Fibroblast of lung (primary cell): ENCODE results near the gene FOXB2. TPM values are rescaled to one million over a fixed set of nuclear protein-coding genes. Genes with fewer than 3 reads are reported as not detected.

Experiments
- DNase-seq, 2 donors: peaks; one replicate each; pipeline versions ENCODE4 v3.0.0 to v3.0.0-alpha.2; 2010; ENCODE audit warnings: low read depth in 2 of 2
- H2AFZ ChIP-seq: 2 replicates; pipeline ENCODE4 v1.5.1; 2012; ENCODE audit warnings: low read length, control low read depth, inconsistent platforms
- H3K27ac ChIP-seq: 2 replicates; pipeline ENCODE4 v1.5.1; 2011; ENCODE audit warnings: low read length, control low read depth; ENCODE audit not compliant: insufficient read depth
- H3K27me3 ChIP-seq: 2 replicates; pipeline ENCODE4 v1.5.1; 2011; ENCODE audit warnings: mild to moderate bottlenecking, low read length; ENCODE audit not compliant: control insufficient read depth, insufficient read depth
- H3K36me3 ChIP-seq: 2 replicates; pipeline ENCODE4 v1.5.1; 2011; ENCODE audit warnings: low read length; ENCODE audit not compliant: control insufficient read depth, insufficient read depth
- H3K4me1 ChIP-seq: 2 replicates; pipeline ENCODE4 v1.5.1; 2011; ENCODE audit warnings: low read length; ENCODE audit not compliant: control insufficient read depth, insufficient read depth; ENCODE audit errors: extremely low read depth
- H3K4me2 ChIP-seq: 2 replicates; pipeline ENCODE4 v1.5.1; 2011; ENCODE audit warnings: low read length, control low read depth; ENCODE audit not compliant: insufficient read depth; ENCODE audit errors: extremely low read depth
- H3K4me3 ChIP-seq, 4 experiments: fragments of 200-600 bp in 1 of 4; sonication (generic) in 1 of 4; replicated peaks in 1 of 4; 2 replicates each; pipeline ENCODE4 v1.5.1; 2011 to 2016; ENCODE audit warnings: low read length in 4 of 4, low read depth in 3 of 4, mild to moderate bottlenecking in 3 of 4, control low read depth in 2 of 4, inconsistent platforms in 1 of 4, mixed read lengths in 1 of 4; ENCODE audit not compliant: insufficient read depth in 1 of 4; ENCODE audit errors: control extremely low read depth in 1 of 4
- H3K79me2 ChIP-seq: 2 replicates; pipeline ENCODE4 v1.5.1; 2012; ENCODE audit warnings: mild to moderate bottlenecking, low read length, inconsistent platforms; ENCODE audit not compliant: control insufficient read depth, insufficient read depth
- H3K9ac ChIP-seq: 2 replicates; pipeline ENCODE4 v1.5.1; 2011; ENCODE audit warnings: mild to moderate bottlenecking, low read length, control low read depth; ENCODE audit not compliant: insufficient read depth
- H3K9me3 ChIP-seq: 2 replicates; pipeline ENCODE4 v1.5.1; 2012; ENCODE audit warnings: low read depth, low read length; ENCODE audit not compliant: control insufficient read depth, insufficient read depth
- H4K20me1 ChIP-seq: 2 replicates; pipeline ENCODE4 v1.5.1; 2011; ENCODE audit warnings: low read length; ENCODE audit not compliant: control insufficient read depth, insufficient read depth; ENCODE audit errors: extremely low read depth
- CTCF ChIP-seq, 2 donors: IDR thresholded peaks in 1 of 2; conservative IDR thresholded peaks in 1 of 2; 1 replicate in 1 of 2; 2 replicates in 1 of 2; pipeline ENCODE4 v1.5.1; 2011 to 2012; ENCODE audit warnings: low read length in 2 of 2, control low read depth in 1 of 2, inconsistent platforms in 1 of 2, low read depth in 1 of 2, mild to moderate bottlenecking in 1 of 2
- EZH2 ChIP-seq: IDR thresholded peaks from 2 replicates; pipeline ENCODE4 v1.5.1; 2012; ENCODE audit warnings: low read length, control low read depth, mild to moderate bottlenecking; ENCODE audit errors: missing control alignments
- polyA plus RNA-seq, 2 donors: library from polyadenylated mRNA; depleted of rRNA in 1 of 2; stranded (reverse) in 1 of 2; unstranded in 1 of 2; fragments of >200 nt; gene quantifications; 2 replicates each; pipeline ENCODE4 v1.2.1, GENCODE V29; 2011 to 2012; ENCODE audit warnings: missing spikeins in 1 of 2
- total RNA-seq: library from RNA; depleted of rRNA; stranded (reverse); fragments of >200 nt; gene quantifications from 2 replicates; pipeline ENCODE4 v1.2.1, GENCODE V29; 2014

Gene FOXB2
- total and polyA plus RNA-seq, 2 donors (not counting 1 experiment from before 2014, with no cell fraction given) = not detected

GRCh38 chr9:77018969-77019235 is 553 bp upstream of the FOXB2 start:
- H3K4me3 ChIP-seq = no peak overlapping the region

DNA sequence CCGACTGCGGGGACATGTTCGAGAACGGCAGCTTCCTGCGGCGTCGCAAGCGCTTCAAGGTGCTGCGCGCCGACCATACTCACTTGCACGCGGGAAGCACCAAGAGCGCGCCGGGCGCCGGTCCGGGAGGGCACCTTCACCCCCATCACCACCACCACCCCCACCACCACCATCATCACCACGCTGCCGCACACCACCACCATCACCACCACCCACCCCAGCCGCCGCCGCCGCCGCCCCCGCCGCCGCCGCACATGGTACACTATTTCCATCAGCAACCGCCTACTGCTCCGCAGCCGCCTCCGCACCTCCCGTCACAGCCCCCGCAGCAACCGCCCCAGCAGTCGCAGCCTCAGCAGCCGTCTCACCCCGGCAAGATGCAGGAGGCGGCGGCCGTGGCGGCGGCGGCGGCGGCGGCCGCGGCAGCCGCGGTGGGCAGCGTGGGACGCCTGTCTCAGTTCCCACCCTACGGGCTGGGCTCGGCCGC is 514 bp downstream of the FOXB2 start:
- no peak for TF ChIP-seq CTCF (conservative IDR thresholded peaks at IDR 0.05 in 1 of 2, IDR thresholded peaks at IDR 0.05 in 1 of 2; ENCODE audit: low read depth in 1 of 2, low read length in 2 of 2)
- TF ChIP-seq EZH2 = no peak
- Histone ChIP-seq H3K9ac (no peak overlapping the region), H4K20me1 (no peaks in the 10 kb centered on the region), H3K9me3 (no peaks in the 10 kb centered on the region), H3K4me3 (no peak overlapping the region), H3K4me1 (no peaks in the 10 kb centered on the region), H3K36me3 (no peaks in the 10 kb centered on the region), H3K79me2 (no peaks in the 10 kb centered on the region), H2AFZ (no peak overlapping the region), H3K27me3 (peaks cover 85% of the 10 kb centered on the region), H3K4me2 (no peak overlapping the region), H3K27ac (no peak overlapping the region)
- DNase-seq = no peak

More at GRCh38 chr9:77018969-77019235, 553 bp upstream of the FOXB2 start:
- Histone ChIP-seq H3K36me3 (no peaks in the 10 kb centered on the region), H3K27me3 (peaks cover 93% of the 10 kb centered on the region), H3K9ac (no peak overlapping the region), H3K4me2 (no peak overlapping the region), H3K9me3 (no peaks in the 10 kb centered on the region), H4K20me1 (no peaks in the 10 kb centered on the region), H2AFZ (no peak overlapping the region), H3K4me1 (no peaks in the 10 kb centered on the region), H3K27ac (no peak overlapping the region), H3K79me2 (no peaks in the 10 kb centered on the region)
- no peak for TF ChIP-seq EZH2
- no peak for TF ChIP-seq CTCF (conservative IDR thresholded peaks at IDR 0.05 in 1 of 2, IDR thresholded peaks at IDR 0.05 in 1 of 2; ENCODE audit: low read depth in 1 of 2, low read length in 2 of 2)
- DNase-seq = no peak

- Histone ChIP-seq H3K4me2 (no peak overlapping the region), H2AFZ (no peak overlapping the region), H4K20me1 (no peaks in the 10 kb centered on the region), H3K4me1 (no peaks in the 10 kb centered on the region), H3K27ac (no peak overlapping the region), H3K9ac (no peak overlapping the region), H3K79me2 (no peaks in the 10 kb centered on the region), H3K27me3 (peaks cover 79% of the 10 kb centered on the region), H3K9me3 (no peaks in the 10 kb centered on the region), H3K36me3 (no peaks in the 10 kb centered on the region), H3K4me3 (no peak overlapping the region)
- no peak for DNase-seq
- no peak for TF ChIP-seq CTCF (conservative IDR thresholded peaks at IDR 0.05 in 1 of 2, IDR thresholded peaks at IDR 0.05 in 1 of 2; ENCODE audit: low read depth in 1 of 2, low read length in 2 of 2)
- TF ChIP-seq EZH2 = peak; percentile 98
These were observed 1.2 kb downstream of the FOXB2 start for GRCh38 chr9:77020413-77021290.
